Endothelial cell of umbilical vein (primary cell): Measurements from ENCODE around the gene FANCF.

Source experiments
- CTCF ChIP-seq, 2 donors: IDR thresholded peaks; 1 replicate in 1 of 2; 2 replicates in 1 of 2; pipeline ENCODE4 v1.5.1; 2011; ENCODE audit warnings: low read length in 2 of 2, mild to moderate bottlenecking in 2 of 2, moderate library complexity in 2 of 2, control low read depth in 1 of 2, inconsistent platforms in 1 of 2, low read depth in 1 of 2; ENCODE audit not compliant: insufficient read depth in 1 of 2; ENCODE audit errors: extremely low read depth in 1 of 2
- EZH2 ChIP-seq: IDR thresholded peaks from 2 replicates; pipeline ENCODE4 v1.6.1; 2012; ENCODE audit warnings: borderline replicate concordance, low read depth, mild to moderate bottlenecking, moderate library complexity, low read length, inconsistent platforms; ENCODE audit not compliant: severe bottlenecking
- FOS ChIP-seq: IDR thresholded peaks from 2 replicates; pipeline ENCODE4 v1.6.1; 2011; ENCODE audit warnings: mild to moderate bottlenecking, low read length, moderate library complexity, borderline replicate concordance; ENCODE audit not compliant: insufficient read depth
- JUN ChIP-seq: IDR thresholded peaks from 2 replicates; pipeline ENCODE4 v1.6.1; 2011; ENCODE audit warnings: borderline replicate concordance, low read depth; ENCODE audit not compliant: insufficient read length, insufficient read depth
- MAX ChIP-seq: IDR thresholded peaks from 2 replicates; pipeline ENCODE4 v1.6.1; 2011; ENCODE audit not compliant: insufficient read depth, insufficient read length
- POLR2A ChIP-seq: IDR thresholded peaks from 2 replicates; pipeline ENCODE4 v1.6.1; 2012; ENCODE audit warnings: low read depth, mild to moderate bottlenecking, control low read depth, low read length
- POLR2AphosphoS5 ChIP-seq: IDR thresholded peaks from 2 replicates; pipeline ENCODE4 v1.6.1; 2012; ENCODE audit warnings: low read depth, mild to moderate bottlenecking, control low read depth, low read length, moderate library complexity; ENCODE audit not compliant: insufficient read depth

DNA sequence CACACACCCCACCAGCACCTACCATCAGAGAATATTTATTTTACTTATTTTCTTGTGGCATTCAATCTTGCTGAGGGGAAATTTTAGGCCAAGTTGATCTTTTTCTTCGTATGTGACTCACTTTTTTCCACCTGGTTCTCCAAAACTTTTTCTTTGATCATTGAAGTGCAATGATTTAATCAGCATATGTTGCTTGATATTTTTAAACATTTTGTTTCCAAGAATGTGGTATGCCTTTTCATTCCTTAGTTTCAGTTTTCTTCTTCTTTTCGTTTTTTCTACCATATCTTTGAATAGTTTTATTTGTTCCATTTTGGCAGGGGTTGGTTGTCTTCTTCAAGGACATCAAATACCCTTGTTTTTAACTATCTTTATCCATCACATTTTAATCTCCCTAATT, 28.6 kb downstream of the FANCF start:
- TF ChIP-seq POLR2A (no peak), EZH2 (no peak), JUN (no peak), CTCF (IDR thresholded peaks at IDR 0.05; ENCODE audit: extremely low read depth in 1 of 2, insufficient read depth in 1 of 2, low read depth in 1 of 2, low read length in 2 of 2) (no peak), POLR2AphosphoS5 (no peak), FOS (no peak), MAX (no peak)
